ENCODE data around the gene CLCN7. TPM values are rescaled to one million over a fixed set of nuclear protein-coding genes. Genes with fewer than 3 reads are reported as not detected.

CLCN7 gene
- total RNA-seq, 2 donors from 2014 or later, result 19.4 to 31.7 TPM

DNA sequence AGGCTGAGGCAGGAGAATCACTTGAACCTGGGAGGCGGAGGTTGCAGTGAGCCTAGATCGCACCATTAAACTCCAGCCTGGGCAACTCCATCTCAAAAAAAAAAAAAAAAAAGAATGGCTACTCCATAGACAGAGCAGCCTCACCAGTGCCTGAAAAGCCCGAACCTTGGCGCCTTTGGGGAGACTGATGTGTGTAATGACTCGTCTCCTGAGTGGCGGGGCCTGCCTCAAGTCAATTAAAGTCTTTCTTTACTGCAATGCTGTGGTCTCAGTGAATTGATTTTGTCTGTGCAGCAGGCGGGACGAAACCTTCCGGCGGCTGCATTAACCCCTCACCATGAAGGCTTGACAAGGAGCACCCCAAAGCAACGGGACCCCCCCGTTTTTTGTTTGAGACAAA lies 50.8 kb downstream of the CLCN7 start:
- peaks cover 0 to 17% of the 10 kb centered on the region in 2 donors for H3K4me1 ChIP-seq
- H3K4me3 ChIP-seq, result no peak overlapping the region
- TF ChIP-seq, protein P1, sequence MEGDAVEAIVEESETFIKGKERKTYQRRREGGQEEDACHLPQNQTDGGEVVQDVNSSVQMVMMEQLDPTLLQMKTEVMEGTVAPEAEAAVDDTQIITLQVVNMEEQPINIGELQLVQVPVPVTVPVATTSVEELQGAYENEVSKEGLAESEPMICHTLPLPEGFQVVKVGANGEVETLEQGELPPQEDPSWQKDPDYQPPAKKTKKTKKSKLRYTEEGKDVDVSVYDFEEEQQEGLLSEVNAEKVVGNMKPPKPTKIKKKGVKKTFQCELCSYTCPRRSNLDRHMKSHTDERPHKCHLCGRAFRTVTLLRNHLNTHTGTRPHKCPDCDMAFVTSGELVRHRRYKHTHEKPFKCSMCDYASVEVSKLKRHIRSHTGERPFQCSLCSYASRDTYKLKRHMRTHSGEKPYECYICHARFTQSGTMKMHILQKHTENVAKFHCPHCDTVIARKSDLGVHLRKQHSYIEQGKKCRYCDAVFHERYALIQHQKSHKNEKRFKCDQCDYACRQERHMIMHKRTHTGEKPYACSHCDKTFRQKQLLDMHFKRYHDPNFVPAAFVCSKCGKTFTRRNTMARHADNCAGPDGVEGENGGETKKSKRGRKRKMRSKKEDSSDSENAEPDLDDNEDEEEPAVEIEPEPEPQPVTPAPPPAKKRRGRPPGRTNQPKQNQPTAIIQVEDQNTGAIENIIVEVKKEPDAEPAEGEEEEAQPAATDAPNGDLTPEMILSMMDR (IDR thresholded peaks at IDR 0.05), result no peak
- H3K27ac ChIP-seq, result no peak overlapping the region
- H3K9me3 ChIP-seq, result no peaks in the 10 kb centered on the region
- H3K36me3 ChIP-seq, result no peaks in the 10 kb centered on the region
- no peak for DNase-seq (ENCODE audit: low spot score)
- no peaks in the 10 kb centered on the region for H3K27me3 ChIP-seq

DNA sequence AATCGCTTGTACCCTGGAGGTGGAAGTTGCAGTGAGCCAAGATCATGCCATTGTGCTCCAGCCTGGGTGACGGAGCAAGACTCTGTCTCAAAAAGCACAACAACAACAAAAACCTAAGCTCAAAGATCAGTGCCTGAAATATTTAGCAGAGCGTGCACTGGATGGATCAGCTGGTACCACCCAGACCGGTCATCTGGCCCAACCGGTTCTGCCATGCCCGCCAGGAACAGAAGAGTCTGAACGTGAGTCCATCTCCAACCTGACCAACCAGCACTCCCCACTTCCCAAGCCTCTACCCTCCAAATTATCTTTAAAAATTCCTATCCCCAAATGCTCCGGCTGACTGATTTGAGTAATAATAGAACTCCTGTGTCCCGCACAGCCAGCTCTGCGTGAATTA lies 52.8 kb downstream of the CLCN7 start:
- Histone ChIP-seq H3K9me3 (no peaks in the 10 kb centered on the region), H3K4me3 (no peak overlapping the region), H3K4me1 (peaks cover 0 to 17% of the 10 kb centered on the region in 2 donors), H3K36me3 (no peaks in the 10 kb centered on the region), H3K27me3 (no peaks in the 10 kb centered on the region), H3K27ac (no peak overlapping the region)
- no peak for DNase-seq (ENCODE audit: low spot score)
- TF ChIP-seq, protein P1 (IDR thresholded peaks at IDR 0.05), result no peak

- peak overlapping the region; percentile 92 to 94 for H3K27ac ChIP-seq
- H3K36me3 ChIP-seq, result no peaks in the 10 kb centered on the region
- peaks cover 0 to 18% of the 10 kb centered on the region in 2 donors for H3K4me1 ChIP-seq
- TF ChIP-seq, protein P1 (IDR thresholded peaks at IDR 0.05), result no peak
- DNase-seq (ENCODE audit: low spot score), result no peak
- H3K9me3 ChIP-seq, result no peaks in the 10 kb centered on the region
- no peaks in the 10 kb centered on the region for H3K27me3 ChIP-seq
- H3K4me3 ChIP-seq, result peak overlapping the region; percentile 75 to 91
Observed at GRCh38 chr16:1420111-1420539, 54.7 kb downstream of the CLCN7 start.

- TF ChIP-seq, protein P1 (IDR thresholded peaks at IDR 0.05), result no peak
- no peak overlapping the region for H3K4me3 ChIP-seq
- H3K27me3 ChIP-seq, result no peaks in the 10 kb centered on the region
- peaks cover 0 to 30% of the 10 kb centered on the region in 2 donors for H3K4me1 ChIP-seq
- H3K27ac ChIP-seq, result no peak overlapping the region
- no peak for DNase-seq (ENCODE audit: low spot score)
- no peaks in the 10 kb centered on the region for H3K36me3 ChIP-seq
- no peaks in the 10 kb centered on the region for H3K9me3 ChIP-seq
Observed at GRCh38 chr16:1416521-1416941, 58.3 kb downstream of the CLCN7 start.

DNA sequence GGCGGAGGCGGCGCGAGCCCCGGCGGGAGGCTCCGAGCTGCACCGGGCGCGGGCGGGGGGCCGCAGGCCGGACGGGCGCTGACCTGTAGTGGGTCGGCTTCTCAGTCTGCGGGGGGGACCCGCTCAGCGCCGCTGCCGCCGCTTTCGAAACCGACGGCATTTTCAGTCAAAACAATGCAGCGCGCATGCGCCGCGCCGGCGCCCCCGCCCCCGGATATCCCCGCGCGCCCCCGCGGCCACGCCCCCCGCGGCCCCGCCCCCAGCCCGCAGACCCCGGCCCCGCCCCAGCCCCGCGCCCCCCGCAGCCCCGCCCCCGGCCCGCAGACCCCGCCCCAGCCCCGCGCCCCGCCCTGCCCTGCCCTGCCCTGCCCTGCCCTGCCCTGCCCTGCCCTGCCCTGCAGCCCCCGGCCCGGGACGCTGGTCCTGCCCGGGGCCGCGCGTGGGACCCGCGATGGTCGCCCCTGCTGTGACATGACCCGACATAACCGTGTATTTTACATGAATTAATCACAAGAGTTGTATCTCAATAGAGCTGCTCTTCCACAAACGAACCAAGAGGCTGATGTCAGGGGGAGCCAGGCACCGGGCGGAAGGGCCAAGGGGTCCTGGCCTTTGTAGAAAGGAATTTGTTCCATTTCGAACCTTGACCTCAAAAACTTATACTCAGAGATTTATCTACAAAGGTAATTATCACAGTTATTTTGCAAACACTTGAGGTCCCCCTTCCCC lies 60.1 kb downstream of the CLCN7 start, which contains the start of gene UNKL:
TSS of gene UNKL (minus strand) at position 173 of the 729 bp plus-strand sequence. CDS start at position 160, 13 bp downstream.
- Histone ChIP-seq H3K27me3 (no peaks in the 10 kb centered on the region), H3K36me3 (peaks cover 8% of the 10 kb centered on the region), H3K9me3 (no peaks in the 10 kb centered on the region), H3K27ac (peak within 1 kb of the TSS; percentile 79 to 84), H3K4me1 (peaks cover 0 to 23% of the 10 kb centered on the region in 2 donors), H3K4me3 (peak within 1 kb of the TSS; percentile 93 to 95)
- DNase-seq (ENCODE audit: low spot score), result peak; percentile 64
- TF ChIP-seq, protein P1 (IDR thresholded peaks at IDR 0.05), result no peak
